NCI-H2196 (cell line): ENCODE data around the gene PDGFD.

ENCODE experiments used
- DNase-seq: peaks from one replicate; lab custom pipeline; 2025; ENCODE audit not compliant: unreplicated experiment; lab: John Stamatoyannopoulos, UW

PDGFD gene

DNA sequence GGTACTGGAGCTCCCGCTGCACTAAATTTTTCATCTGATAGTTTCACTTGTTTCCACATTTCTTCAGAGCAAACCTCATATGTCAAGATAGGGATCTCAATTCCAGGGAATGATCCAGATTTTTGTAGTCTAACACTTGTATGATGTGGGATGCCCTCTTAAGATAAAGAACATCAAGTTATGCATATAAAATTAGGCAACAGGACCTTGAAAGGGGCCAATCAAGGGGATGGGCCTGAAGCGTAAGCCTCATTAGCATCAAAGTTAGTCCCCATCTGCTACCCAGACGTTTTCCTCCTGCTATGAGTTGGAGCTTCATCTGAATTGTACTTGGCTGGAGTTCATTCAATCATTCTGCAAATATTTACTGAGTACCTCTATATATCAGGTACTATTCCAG, 17.5 kb downstream of the PDGFD start:
- DNase-seq, result no peak

DNA sequence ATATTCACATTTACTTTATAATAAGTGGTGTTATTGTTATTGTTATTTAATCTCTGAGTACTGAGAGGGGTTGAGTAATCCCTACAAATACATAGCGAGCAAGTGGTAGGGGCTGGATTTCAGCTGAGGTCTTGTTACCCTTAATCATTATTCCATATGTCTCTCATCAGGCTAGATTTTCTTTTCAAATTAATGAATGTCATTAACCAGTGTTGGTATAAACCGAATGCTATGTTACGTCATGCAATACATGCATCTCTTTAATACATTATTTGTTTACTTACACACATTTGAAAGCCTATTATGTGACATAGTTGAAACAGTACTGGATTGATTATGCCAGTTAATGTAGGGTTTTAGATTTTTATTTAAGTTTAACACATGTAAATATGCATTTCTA, 18.9 kb downstream of the PDGFD start:
- no peak for DNase-seq

DNA sequence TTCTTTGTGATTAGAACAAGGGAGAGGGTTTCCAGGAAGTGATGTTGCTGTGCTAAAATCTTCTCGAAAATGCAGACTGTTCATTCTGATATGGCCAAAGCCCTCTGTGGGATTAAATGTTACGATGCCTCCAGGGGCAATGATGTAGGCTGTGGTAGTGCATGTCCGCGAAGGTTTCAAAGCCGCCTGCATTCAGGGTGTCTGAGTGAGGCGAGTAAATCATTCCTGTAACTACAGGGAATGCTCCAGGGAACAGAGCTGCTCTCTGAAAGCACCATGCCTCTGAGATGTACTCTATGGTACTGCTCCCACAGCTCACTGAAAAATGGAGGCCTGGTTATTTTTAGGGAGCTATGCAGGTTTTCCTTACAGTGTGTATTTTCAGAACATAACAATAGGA, 21.2 kb downstream of the PDGFD start:
- no peak for DNase-seq

DNA sequence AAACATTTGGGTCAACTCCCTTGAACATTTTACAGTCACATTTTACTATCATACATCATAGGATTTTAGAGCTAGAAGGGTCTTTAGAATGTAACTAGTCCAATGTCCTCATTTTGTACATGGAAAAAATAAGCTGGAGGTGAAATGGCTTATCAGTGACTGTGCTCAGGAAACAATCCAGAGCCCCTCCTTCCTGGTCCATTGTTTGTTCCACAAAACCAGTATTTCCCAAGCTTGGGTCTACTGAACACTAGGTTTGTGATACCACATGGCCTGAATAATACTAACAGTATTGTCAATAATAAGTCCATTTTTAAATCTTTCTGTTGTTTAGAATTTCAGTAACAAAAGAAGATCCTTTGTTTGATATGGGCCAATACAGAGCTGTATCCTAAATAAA, 27.1 kb downstream of the PDGFD start:
- DNase-seq, result no peak

DNA sequence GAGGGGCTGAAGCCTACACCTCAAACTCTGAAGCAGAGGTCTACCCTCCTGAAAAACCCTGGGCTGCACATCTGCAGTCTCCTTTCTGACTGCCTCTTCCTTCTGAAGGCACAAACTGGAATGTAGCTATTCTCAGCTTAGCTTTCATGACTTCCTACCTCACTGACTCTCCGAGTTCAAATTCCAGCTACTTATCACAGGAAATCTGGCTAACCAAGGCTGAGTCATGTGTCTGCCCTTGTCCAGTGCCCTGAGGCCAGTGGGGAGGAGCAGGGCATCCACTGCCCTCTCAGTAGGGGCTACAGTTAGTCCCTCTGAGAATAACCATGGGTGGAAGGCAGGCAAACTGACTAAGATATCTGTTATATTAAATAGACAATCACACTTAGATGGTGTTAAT, 29.2 kb downstream of the PDGFD start:
- DNase-seq, result no peak

DNA sequence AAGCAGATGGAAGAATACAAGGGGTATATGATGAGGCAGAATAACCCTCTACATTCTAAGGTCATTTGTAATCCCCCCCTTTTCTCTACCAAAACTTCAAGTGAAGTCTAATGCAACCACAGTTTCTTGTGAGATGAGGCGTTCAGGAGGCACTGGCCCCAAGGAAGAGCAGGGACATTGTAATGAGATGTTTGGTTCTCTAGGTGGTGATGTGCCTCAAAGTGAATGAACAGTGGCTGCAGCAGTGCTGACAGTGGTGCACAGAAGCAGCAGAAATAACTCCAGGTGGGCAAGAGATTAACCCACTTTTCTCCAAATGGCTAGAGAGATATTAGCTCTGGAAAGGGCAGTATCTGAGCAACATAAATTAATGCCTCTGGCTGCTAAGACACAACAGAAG, 33.8 kb downstream of the PDGFD start:
- no peak for DNase-seq

DNA sequence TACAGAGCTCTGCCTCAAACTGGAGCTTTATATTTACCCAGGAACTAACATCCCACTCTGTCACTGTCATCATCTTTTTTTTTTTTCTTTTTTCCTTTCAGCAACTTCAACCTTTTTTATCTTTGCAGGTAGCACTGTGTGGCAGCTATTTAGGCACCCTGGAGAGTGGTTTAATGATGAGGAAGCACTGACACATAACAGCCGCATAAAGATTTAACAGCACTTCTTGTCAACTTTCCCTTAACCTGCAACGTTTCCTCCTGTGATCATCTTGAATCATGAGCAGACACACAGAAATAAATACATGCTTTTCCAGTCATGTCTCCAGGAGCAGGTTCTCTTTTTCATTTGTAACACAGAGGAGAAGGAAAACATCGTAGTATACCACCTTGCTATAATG, 34.8 kb downstream of the PDGFD start:
- no peak for DNase-seq

DNA sequence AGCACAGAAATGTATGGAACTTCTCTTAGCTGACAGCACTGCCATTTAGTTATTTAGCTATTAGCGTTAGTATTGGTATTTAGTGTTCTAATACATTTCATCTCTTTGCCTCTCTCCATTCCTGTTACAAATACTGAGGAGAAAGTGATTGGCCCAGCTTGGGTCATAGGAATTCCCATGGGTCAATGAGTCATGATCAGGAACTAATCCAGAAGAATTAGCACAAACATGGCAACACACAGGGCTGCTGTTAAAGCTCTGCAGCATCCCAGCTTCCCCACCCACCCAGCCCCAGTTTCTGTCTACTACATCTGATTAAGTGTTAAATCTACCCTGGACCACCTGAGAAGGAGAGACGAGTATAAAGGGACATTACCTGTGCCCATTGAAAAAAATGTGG, 36.1 kb downstream of the PDGFD start:
- DNase-seq, result no peak

DNA sequence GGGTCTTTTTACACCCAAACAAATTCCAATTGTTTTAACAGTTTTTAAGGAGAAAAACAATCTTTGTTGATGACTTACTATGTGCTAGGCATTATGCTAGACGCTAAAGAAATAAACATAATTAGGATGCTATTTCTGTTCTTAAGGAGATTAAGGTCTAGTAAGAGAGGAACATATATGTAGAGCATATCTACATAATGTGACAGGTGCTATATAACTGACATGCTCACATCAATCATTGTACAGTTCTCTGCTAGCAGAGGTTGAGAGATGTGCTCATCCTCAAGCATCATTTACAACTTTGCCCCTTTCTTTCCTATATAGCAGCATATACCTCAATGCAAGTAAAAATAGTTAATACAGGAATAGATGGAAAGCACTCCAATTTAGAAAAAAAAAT, 37.5 kb downstream of the PDGFD start:
- no peak for DNase-seq

DNA sequence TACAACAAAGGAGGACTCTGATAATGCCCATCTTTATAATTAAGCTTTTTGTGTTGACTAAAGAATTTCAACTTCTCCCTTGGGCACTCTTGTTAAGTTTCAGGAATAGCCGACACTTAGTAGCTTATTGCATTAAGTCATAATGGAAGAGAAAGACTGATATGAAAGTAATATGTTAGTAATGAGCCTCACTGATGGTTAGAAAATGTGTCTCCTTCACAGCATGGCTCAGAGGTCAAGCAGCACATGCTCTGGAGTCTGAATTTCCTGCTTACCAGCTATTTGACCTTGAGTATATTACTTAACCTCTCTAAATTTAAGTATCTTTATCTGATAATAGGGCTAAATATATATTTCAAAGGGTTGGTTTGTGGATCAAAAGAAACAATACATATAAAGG, 39.0 kb downstream of the PDGFD start:
- DNase-seq, result no peak

DNA sequence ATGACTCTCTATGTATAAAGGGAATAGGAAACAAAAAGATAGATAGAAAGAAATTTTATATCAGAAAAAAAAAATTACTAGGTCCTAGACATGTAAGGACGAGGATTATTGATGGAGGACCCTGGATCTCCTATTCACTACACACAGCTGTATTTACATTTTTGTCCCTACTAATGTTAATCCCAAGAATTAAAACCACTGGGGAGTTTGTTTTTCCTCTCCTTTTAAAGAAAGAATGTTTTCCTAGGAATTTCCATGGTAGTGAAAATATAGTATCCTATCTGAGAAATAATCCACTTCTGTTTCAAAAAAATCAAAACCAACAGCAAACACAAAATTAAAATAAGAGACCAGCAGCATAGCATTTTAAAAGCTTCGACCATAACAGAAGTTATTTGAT, 41.1 kb downstream of the PDGFD start:
- DNase-seq, result no peak

DNA sequence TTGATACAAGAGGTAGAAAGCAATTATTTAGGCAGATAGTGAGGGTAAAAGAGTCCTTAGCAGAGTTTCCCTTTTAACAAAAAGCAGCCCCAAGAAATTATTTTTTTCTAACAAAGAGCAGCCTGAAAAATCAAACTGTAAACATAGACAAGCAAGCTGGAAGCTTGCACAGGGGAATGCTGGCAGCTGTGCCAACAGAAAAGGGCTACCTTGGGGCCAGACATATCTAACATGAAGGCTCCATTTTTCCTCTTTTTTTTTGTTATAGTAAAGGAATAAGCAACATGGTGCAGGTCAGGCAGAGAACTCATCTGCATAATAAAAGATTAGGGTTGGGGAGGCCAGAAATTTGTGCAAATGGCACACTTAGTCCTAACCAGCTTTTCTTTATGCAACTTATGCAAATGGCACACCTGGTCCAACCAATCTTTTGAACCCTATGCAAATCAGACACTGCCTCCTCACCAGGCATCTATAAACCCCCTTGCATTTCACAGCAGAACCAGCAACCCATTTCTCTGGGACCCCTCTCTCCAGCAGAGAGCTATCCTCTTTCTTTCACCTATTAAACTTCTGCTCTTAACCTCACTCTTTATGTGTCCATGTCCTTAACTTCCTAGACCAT, 41.8 kb downstream of the PDGFD start:
- no peak for DNase-seq

DNA sequence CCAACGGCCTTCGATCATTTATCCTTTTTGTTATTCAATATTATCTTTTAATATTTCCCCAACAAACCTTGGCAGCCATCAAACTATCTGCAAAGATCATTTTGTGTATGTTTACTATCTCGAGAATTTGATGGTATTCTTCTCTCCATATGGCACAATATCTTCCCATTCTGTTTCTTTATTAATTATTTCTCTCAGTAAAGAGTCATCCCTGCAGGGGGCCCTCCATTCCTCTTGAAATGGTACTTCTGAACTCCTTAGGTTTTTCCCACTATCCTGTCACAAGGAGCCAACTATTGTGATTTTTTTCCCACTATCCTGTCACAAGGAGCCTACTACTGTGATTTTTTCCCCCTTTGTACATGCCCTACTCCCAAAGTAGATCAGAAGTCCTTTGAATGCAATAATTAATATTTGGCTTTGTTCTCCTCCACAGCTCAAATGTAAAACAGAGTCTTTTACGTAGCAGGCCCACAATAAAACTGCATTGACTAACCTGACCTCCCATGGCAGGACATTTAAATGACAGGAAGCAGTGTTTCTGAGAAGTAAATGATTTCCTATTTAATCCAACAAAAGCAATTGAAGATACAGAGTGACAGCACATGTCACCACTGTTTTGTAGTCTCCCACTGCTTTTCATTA, 43.3 kb downstream of the PDGFD start:
- DNase-seq, result no peak

DNA sequence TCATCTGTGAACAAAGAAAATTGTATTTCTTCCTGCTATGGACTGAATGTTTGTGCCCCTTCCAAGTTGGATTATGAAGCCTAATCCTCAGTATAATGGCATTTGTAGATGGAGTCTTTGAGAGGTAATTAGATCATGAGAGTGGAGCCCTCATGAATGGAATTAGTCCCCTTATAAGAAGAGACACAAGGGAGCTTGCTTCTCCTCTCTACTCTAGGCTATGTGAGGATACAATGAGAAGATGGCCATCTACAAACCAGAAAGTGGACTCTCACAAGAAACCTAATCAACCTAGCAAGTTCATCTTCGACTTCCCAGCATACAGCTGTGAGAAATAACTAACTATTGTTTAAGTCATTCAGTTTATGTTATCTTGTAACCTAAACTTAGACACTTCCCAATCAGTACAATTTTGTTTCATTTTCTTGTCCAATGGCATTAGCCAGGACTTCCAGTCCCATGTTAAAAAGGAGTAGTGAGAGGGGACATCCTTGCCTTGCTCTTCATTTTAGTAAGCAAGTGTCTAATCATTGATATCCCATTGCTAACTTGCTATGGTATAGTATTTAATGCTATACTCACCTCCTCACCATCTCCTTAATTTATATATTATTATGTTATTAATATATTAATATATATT, 45.7 kb downstream of the PDGFD start:
- no peak for DNase-seq

DNA sequence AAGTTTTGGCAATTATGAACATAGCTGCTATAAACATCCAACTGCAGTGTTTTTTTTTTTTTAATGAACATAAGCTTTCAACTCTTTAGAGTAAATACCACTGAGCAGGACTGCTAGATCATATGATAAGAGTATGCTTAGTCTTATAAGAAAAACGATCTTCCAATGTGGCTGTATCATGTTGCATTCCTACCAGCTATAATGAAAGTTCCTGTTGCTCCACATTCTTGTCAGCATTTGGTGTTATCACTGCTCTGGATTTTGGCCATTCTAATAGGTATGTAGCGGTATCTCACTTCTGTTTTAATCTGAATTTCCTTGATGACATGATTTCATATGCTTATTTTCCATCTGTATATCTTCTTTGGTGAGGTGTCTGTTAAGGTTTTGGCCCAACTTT, 50.4 kb downstream of the PDGFD start:
- no peak for DNase-seq

DNA sequence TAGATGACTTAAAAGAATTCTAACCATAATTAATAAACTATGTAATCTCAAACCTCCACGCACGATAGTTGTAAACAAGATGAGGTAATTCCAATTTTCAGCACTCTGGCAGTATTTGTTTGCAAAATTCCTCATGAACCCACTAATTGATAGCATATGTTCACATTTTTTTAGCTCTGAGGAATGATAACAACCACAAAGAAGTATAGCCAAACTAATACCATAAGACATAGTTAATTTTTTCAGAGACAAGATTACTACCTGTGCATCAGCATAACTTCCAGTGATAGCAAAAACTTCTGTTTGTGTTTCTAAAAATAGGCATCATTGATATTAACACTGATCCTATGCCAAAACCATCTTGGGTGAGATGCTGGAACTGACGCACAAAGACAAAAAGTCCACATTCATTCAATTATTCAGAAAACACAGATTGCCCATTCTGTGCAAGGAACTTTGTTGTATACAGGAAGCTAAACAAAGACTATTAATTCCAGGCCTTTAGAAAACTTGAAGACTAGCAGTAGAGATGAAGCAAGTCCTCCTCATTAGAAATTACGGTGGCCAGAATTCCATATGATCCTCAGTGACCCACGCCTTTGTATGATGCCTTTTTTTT, 57.7 kb downstream of the PDGFD start:
- no peak for DNase-seq

DNA sequence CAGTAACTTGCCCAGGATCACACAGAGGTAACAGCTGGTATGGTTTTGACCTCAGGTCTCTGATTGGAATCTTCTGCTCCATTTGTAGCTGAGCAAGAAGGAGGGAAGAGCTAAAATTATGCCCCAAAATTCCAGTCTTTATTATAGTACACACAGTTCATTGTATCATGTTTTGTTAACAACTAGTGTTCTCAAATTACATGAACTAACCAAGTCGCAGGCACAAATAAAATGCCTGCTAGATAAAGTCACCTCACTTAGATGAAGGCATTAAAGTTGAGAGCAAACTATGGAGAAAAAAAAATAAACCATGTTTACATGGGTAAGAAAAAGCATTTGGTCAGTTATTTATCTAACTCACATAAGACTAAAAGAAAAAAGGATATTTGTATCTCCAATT, 58.8 kb downstream of the PDGFD start:
- DNase-seq, result no peak

DNA sequence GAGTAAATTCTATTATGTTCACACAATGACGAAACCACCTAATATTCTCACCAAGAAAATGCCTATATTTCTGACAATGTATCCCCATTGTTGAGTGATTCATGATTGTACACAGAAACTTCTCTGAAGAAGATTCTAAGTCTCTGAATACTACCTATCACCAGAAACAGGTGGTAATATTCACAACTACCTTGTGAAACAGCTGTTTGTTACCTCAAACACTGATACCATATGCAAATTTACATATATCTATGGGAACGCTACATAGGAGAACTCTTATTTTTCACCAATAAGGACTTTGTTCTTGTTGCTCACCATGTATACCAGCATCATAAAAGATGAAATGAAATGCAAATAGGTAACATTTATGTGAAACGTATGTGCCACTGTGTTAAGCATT, 59.3 kb downstream of the PDGFD start:
- DNase-seq, result no peak

DNA sequence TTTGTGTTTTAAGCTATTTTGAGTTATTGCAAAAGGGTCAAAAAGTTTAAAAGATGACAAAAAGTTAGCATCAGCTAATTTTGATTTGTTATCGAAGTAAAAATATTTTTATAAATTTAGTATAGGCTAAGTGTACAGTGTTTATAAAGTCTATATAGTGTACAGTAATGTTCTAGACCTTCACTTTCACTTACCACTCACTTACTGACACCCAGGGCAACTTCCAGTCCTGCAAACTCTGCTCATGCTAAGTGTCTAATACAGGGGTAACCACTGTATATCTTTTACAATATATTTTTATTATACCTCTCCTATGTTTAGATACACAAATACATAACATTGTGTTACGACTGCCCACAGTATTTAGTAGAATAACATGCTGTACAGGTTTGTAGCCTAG, 59.7 kb downstream of the PDGFD start:
- no peak for DNase-seq

DNA sequence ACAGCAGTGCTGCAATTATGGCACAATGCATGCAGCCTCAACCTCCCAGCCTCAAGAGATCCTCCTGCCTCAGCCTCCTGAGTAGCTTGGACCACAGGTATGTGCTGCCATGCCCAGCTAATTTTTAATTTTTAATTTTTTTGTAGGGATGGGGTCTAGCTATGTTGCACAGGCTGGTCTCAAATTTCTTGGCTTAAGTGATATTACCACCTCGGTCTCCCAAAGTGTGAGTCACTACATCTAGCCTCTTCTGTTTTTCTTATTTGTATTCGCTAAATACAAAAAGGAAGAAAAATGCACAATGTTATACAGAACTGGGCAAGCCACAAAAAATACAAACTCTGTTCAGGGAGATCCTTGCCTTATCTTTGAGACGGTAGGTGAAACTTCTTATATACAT, 65.4 kb downstream of the PDGFD start:
- no peak for DNase-seq

DNA sequence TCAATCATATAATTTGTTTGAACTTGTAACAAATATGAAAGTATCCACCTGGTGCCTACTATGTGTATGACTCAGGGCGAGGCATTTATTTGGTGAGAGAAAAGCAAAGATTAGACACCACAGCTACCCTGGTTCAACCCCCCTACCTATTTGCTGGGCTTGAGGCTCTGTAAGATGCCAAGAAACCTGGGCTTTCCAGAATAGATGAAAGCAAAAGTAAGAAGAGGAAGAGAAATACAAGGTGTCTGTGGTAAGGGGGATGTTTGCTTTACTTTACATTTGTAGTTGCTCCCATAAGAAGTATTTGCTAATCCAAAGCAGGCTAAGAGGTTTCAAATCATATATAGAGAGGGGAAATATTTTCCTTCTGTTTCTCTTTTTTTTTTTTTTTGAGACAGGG, 65.8 kb downstream of the PDGFD start:
- no peak for DNase-seq

DNA sequence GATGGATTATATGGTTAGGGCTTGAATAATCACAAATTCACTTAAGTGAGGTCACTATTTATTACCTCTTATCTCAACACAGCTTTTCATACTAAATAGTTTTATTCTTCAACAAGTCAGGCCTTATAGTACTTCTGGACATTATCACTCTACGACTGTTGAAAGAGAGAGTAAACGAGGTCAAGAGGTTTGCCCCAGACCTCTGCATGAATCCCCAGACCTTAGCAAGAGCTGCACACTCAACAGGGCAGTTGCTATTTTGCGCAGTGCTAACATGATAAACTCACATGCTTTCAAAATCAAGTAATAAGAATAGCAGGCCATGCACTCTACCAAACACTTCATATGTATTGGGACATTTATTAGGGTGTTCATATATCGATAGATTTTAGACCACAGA, 67.0 kb downstream of the PDGFD start:
- no peak for DNase-seq
